K562 (cell line): ENCODE measurements around the gene CBFA2T3. TPM values are rescaled to one million over a fixed set of nuclear protein-coding genes. Genes with fewer than 3 reads are reported as not detected.
A peak's percentile ranks its signal among the peaks of the same experiment; 100 is the strongest.

Source experiments
- CCAR2 ChIP-seq: fragments of 200-400 bp; formaldehyde crosslinking; IDR thresholded peaks from 2 replicates; pipeline ENCODE4 v1.6.1; 2017; ENCODE audit warnings: mild to moderate bottlenecking, low read depth, low read length
- CREB1 ChIP-seq, 2 experiments: sonication (generic) in 1 of 2; formaldehyde crosslinking in 1 of 2; IDR thresholded peaks; 2 replicates each; pipeline versions ENCODE4 v1.6.1 to v1.8.0; 2012 to 2022; ENCODE audit warnings: inconsistent platforms in 1 of 2, mild to moderate bottlenecking in 1 of 2, missing genetic modification reagents in 1 of 2, moderate library complexity in 1 of 2
- ELF1 ChIP-seq: fragments of 200-800 bp; sonication (Bioruptor generic); IDR thresholded peaks from 2 replicates; pipeline ENCODE4 v1.6.1; 2016; ENCODE audit warnings: missing genetic modification characterization, missing compliant biosample characterization
- ERF ChIP-seq: fragments of 450-650 bp; formaldehyde crosslinking; IDR thresholded peaks from 2 replicates; pipeline ENCODE4 v1.4.0; 2020; ENCODE audit warnings: mild to moderate bottlenecking, mixed read lengths
- ETV6 ChIP-seq, 3 experiments: fragments of 150-350 bp in 1 of 3; sonication (generic) in 1 of 3; formaldehyde crosslinking in 1 of 3; IDR thresholded peaks; 2 replicates each; pipeline versions ENCODE4 v1.6.1 to v1.8.0; 2014 to 2022; ENCODE audit warnings: borderline replicate concordance in 2 of 3, low read depth in 2 of 3, antibody characterized with exemption in 1 of 3, low read length in 1 of 3, mild to moderate bottlenecking in 1 of 3, missing genetic modification reagents in 1 of 3
- GABPB1 ChIP-seq: sonication (generic); formaldehyde crosslinking; IDR thresholded peaks from 2 replicates; pipeline ENCODE4 v1.8.0; 2022; ENCODE audit warnings: mild to moderate bottlenecking, missing genetic modification reagents
- LEF1 ChIP-seq: fragments of 450-650 bp; IDR thresholded peaks from 2 replicates; pipeline ENCODE4 v1.6.1; 2016; ENCODE audit warnings: mild to moderate bottlenecking
- POLR2AphosphoS5 ChIP-seq: IDR thresholded peaks from 2 replicates; pipeline ENCODE4 v1.6.1; 2011; ENCODE audit warnings: mild to moderate bottlenecking, low read depth, low read length, moderate library complexity; ENCODE audit not compliant: control insufficient read depth, insufficient read depth
- TEAD2 ChIP-seq: fragments of 450-650 bp; IDR thresholded peaks from 2 replicates; pipeline ENCODE4 v1.6.1; 2016; ENCODE audit warnings: missing genetic modification characterization, control low read depth, missing compliant biosample characterization
- ZNF584 ChIP-seq: fragments of 200-800 bp; sonication (Bioruptor generic); IDR thresholded peaks from 2 replicates; pipeline ENCODE4 v1.6.1; 2016; ENCODE audit warnings: low read depth, mild to moderate bottlenecking, missing genetic modification characterization, missing compliant biosample characterization
- ZNF609 ChIP-seq: sonication (generic); formaldehyde crosslinking; IDR thresholded peaks from 2 replicates; pipeline ENCODE4 v1.8.1; 2023; ENCODE audit warnings: missing genetic modification reagents, mild to moderate bottlenecking, borderline replicate concordance
- ZNF766 ChIP-seq: fragments of 200-800 bp; sonication (Bioruptor generic); conservative IDR thresholded peaks from 2 replicates; pipeline ENCODE4 v1.6.1; 2016; ENCODE audit warnings: missing genetic modification characterization, missing compliant biosample characterization
- polyA plus RNA-seq, 8 experiments: library from polyadenylated mRNA; depleted of rRNA in 4 of 8; stranded (reverse) in 5 of 8; unstranded in 3 of 8; fragments of >200 nt; fragmentation: Nextera tagmentation in 2 of 8; fragmentation: Illumina TruSeq in 1 of 8; extraction: Ambion mirVana in 2 of 8; extraction: Trizol in 1 of 8; gene quantifications; 2 replicates each; pipeline versions ENCODE4 v1.2.1 to v1.2.3, GENCODE V29; 2011 to 2014; ENCODE audit warnings: inconsistent platforms in 1 of 8, missing spikeins in 1 of 8
- total RNA-seq, 7 experiments: library from RNA; depleted of rRNA in 6 of 7; stranded (reverse); fragments of >200 nt in 6 of 7; fragmentation: Illumina TruSeq in 2 of 7; extraction: Trizol in 2 of 7; gene quantifications; 2 replicates each; pipeline versions ENCODE4 v1.2.1 to v1.2.3, GENCODE V29; 2011 to 2021; ENCODE audit warnings: low replicate concordance in 1 of 7
- TF ChIP-seq, protein P1 (sequence below): sonication (generic); formaldehyde crosslinking; IDR thresholded peaks from 2 replicates; pipeline ENCODE4 v1.8.0; 2022; ENCODE audit warnings: mild to moderate bottlenecking, missing genetic modification reagents
- TF ChIP-seq, protein P2 (sequence below): fragments of 450-650 bp; formaldehyde crosslinking; IDR thresholded peaks from 2 replicates; pipeline ENCODE4 v1.4.0; 2022; ENCODE audit warnings: missing genetic modification characterization

Gene CBFA2T3
- total and polyA plus RNA-seq, 9 of the 15 experiments (the other 6 are each of a cell fraction or from before 2014, with no cell fraction given): 2.3 to 145 (median 6.7) TPM

- TF ChIP-seq, protein P1, sequence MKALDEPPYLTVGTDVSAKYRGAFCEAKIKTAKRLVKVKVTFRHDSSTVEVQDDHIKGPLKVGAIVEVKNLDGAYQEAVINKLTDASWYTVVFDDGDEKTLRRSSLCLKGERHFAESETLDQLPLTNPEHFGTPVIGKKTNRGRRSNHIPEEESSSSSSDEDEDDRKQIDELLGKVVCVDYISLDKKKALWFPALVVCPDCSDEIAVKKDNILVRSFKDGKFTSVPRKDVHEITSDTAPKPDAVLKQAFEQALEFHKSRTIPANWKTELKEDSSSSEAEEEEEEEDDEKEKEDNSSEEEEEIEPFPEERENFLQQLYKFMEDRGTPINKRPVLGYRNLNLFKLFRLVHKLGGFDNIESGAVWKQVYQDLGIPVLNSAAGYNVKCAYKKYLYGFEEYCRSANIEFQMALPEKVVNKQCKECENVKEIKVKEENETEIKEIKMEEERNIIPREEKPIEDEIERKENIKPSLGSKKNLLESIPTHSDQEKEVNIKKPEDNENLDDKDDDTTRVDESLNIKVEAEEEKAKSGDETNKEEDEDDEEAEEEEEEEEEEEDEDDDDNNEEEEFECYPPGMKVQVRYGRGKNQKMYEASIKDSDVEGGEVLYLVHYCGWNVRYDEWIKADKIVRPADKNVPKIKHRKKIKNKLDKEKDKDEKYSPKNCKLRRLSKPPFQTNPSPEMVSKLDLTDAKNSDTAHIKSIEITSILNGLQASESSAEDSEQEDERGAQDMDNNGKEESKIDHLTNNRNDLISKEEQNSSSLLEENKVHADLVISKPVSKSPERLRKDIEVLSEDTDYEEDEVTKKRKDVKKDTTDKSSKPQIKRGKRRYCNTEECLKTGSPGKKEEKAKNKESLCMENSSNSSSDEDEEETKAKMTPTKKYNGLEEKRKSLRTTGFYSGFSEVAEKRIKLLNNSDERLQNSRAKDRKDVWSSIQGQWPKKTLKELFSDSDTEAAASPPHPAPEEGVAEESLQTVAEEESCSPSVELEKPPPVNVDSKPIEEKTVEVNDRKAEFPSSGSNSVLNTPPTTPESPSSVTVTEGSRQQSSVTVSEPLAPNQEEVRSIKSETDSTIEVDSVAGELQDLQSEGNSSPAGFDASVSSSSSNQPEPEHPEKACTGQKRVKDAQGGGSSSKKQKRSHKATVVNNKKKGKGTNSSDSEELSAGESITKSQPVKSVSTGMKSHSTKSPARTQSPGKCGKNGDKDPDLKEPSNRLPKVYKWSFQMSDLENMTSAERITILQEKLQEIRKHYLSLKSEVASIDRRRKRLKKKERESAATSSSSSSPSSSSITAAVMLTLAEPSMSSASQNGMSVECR (CRISPR knock-in tag): peak; percentile 86
- TF ChIP-seq ELF1 (tag): peak; percentile 55
- no peak for TF ChIP-seq TEAD2 (tag)
- peak; percentile 61; the same call in 1 of the 2 replicates for TF ChIP-seq ERF
- TF ChIP-seq CREB1 (IDR thresholded peaks at IDR 0.05): peak; percentile 38; the same call in 1 of the 2 replicates
- peak; percentile 21 for TF ChIP-seq CREB1 (CRISPR knock-in tag; IDR thresholded peaks at IDR 0.05)
- TF ChIP-seq GABPB1 (CRISPR knock-in tag): peak; percentile 75
- TF ChIP-seq, protein P2, sequence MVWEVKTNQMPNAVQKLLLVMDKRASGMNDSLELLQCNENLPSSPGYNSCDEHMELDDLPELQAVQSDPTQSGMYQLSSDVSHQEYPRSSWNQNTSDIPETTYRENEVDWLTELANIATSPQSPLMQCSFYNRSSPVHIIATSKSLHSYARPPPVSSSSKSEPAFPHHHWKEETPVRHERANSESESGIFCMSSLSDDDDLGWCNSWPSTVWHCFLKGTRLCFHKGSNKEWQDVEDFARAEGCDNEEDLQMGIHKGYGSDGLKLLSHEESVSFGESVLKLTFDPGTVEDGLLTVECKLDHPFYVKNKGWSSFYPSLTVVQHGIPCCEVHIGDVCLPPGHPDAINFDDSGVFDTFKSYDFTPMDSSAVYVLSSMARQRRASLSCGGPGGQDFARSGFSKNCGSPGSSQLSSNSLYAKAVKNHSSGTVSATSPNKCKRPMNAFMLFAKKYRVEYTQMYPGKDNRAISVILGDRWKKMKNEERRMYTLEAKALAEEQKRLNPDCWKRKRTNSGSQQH (CRISPR knock-in tag): peak; percentile 30; the same call in 1 of the 2 replicates
- peak; percentile 82 for TF ChIP-seq LEF1
- peak in 1 of 2 experiments; percentile 76; a peak in 3 of 4 replicates for TF ChIP-seq ETV6 (IDR thresholded peaks at IDR 0.05; ENCODE audit: borderline replicate concordance in 1 of 2, low read depth in 2 of 2, low read length in 1 of 2)
- TF ChIP-seq ETV6 (CRISPR knock-in tag; IDR thresholded peaks at IDR 0.05; ENCODE audit: borderline replicate concordance): no peak
- TF ChIP-seq POLR2AphosphoS5: peak; percentile 92
- TF ChIP-seq ZNF766: peak; percentile 85
- no peak for TF ChIP-seq CCAR2
- peak; percentile 85 for TF ChIP-seq ZNF584 (CRISPR knock-in tag)
- TF ChIP-seq ZNF609 (CRISPR knock-in tag): no peak
These were observed 1.8 kb upstream of the CBFA2T3 start (continued) for GRCh38 chr16:88978608-88979346.
